BLaER1 treated with 17β-estradiol and CSF1 and Interleukin-3, amounts not matched to agents 10 nM and 100 nM (cell line): ENCODE results near the gene CAMK2D.
A peak's percentile ranks its signal among the peaks of the same experiment; 100 is the strongest.

Source experiments
- H3K27ac ChIP-seq, 11 experiments: shearing (Covaris generic); formaldehyde crosslinking; 2 replicates each; pipeline ENCODE4 v1.8.1; 2022
- H3K27me3 ChIP-seq, 11 experiments: shearing (Covaris generic); formaldehyde crosslinking; 2 replicates each; pipeline ENCODE4 v1.8.1; 2022
- H3K36me3 ChIP-seq, 11 experiments: shearing (Covaris generic); formaldehyde crosslinking; 2 replicates each; pipeline ENCODE4 v1.8.1; 2022
- H3K4me1 ChIP-seq, 10 experiments: shearing (Covaris generic); formaldehyde crosslinking; 2 replicates each; pipeline ENCODE4 v1.8.1; 2022
- H3K4me2 ChIP-seq, 11 experiments: shearing (Covaris generic); formaldehyde crosslinking; 2 replicates each; pipeline ENCODE4 v1.8.1; 2022
- H3K4me3 ChIP-seq, 10 experiments: shearing (Covaris generic); formaldehyde crosslinking; 2 replicates each; pipeline ENCODE4 v1.8.1; 2022
- H3K9ac ChIP-seq, 11 experiments: shearing (Covaris generic); formaldehyde crosslinking; 2 replicates each; pipeline ENCODE4 v1.8.1; 2022
- H3K9me3 ChIP-seq, 11 experiments: shearing (Covaris generic); formaldehyde crosslinking; replicated peaks in 1 of 11; 2 replicates each; pipeline ENCODE4 v1.8.1; 2022
- H4K20me1 ChIP-seq, 11 experiments: shearing (Covaris generic); formaldehyde crosslinking; 2 replicates each; pipeline ENCODE4 v1.8.1; 2022
- Cebpa-rat ChIP-seq, 11 experiments: shearing (Covaris generic); IDR thresholded peaks; 2 replicates each; pipeline ENCODE4 v1.8.1; 2022

The CAMK2D gene

GRCh38 chr4:113684534-113685091 is 76.9 kb downstream of the CAMK2D start:
- Histone ChIP-seq H4K20me1 (peaks cover 0 to 55% (median 0%) of the 10 kb centered on the region in 11 experiments; a peak in 5 of 22 replicates), H3K36me3 (peaks cover 18 to 51% (median 30%) of the 10 kb centered on the region in 11 experiments; a peak in 21 of 22 replicates), H3K27me3 (no peaks in the 10 kb centered on the region), H3K4me1 (peaks cover 27 to 58% (median 45%) of the 10 kb centered on the region in 10 experiments), H3K9me3 (peaks cover 16 to 22% (median 21%) of the 10 kb centered on the region in 11 experiments), H3K4me3 (no peak overlapping the region), H3K9ac (peak overlapping the region in 3 of 11 experiments; percentile 19 to 66 (median 39); a peak in 4 of 22 replicates), H3K27ac (peak overlapping the region in 9 of 11 experiments; percentile 1 to 85 (median 55); a peak in 13 of 22 replicates), H3K4me2 (peak overlapping the region; percentile 17 to 70 (median 51); a peak in 19 of 22 replicates)
- no peak for TF ChIP-seq Cebpa-rat (IDR thresholded peaks at IDR 0.05)

DNA sequence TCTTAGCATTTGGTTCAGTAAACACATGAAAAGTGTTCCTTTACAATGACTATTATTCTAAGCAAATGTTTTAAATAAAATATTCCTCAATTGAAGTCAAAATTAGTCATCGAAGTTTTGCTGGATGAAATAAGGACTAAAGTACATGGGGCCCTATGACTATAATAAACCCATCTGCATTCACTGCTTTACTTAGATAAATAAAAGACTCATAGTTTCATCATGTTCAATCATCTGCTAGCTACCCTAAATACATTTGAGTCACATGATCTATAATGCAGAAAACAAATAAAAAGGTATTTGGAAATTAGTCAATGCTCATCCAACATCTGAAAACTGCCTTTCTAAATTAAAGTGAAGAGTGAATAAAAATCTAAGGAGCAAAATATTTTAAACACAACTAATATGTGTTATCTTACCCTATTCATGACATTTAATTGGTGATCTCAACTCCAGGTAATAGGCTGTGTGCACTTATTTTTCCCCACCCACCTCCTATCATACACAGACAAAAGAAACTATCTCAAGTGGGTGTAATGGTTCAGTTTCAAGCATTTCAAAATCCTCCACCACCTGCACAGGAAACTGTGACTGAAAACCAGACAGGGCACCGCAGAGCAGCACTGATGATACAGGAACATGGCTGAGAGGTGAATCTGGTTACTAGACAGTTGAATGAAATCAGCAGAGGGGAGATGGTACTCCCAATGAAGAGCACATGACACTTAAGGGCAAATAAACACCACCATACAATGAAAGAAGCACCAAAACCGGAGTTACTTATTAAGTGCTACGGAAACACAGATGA is 78.6 kb downstream of the CAMK2D start:
- Histone ChIP-seq H3K4me2 (peak overlapping the region; percentile 17 to 70 (median 54); a peak in 21 of 22 replicates), H3K9me3 (peaks cover 16 to 22% (median 21%) of the 10 kb centered on the region in 11 experiments), H3K9ac (peak overlapping the region in 4 of 11 experiments; percentile 45 to 66 (median 52); a peak in 7 of 22 replicates), H3K4me3 (no peak overlapping the region), H3K36me3 (peaks cover 18 to 56% (median 30%) of the 10 kb centered on the region in 11 experiments; a peak in 21 of 22 replicates), H3K27me3 (no peaks in the 10 kb centered on the region), H3K27ac (peak overlapping the region in 7 of 11 experiments; percentile 28 to 85 (median 75); a peak in 14 of 22 replicates), H4K20me1 (peaks cover 0 to 44% (median 0%) of the 10 kb centered on the region in 11 experiments; a peak in 4 of 22 replicates), H3K4me1 (peaks cover 23 to 64% (median 43%) of the 10 kb centered on the region in 10 experiments)
- TF ChIP-seq Cebpa-rat (IDR thresholded peaks at IDR 0.05), result 0 out of 22 replicates have a peak, but pooled peaks of 1 of the 11 experiments have one; percentile 31

GRCh38 chr4:113678641-113679040 is 82.9 kb downstream of the CAMK2D start:
- Histone ChIP-seq H3K9ac (no peak overlapping the region), H4K20me1 (peaks cover 0 to 50% (median 0%) of the 10 kb centered on the region in 11 experiments; a peak in 6 of 22 replicates), H3K4me1 (peaks cover 33 to 76% (median 51%) of the 10 kb centered on the region in 10 experiments), H3K4me2 (peak overlapping the region in 4 of 11 experiments; percentile 4 to 24 (median 16); a peak in 2 of 22 replicates), H3K9me3 (peaks cover 16 to 22% (median 21%) of the 10 kb centered on the region in 11 experiments), H3K27ac (peak overlapping the region in 3 of 11 experiments; percentile 17 to 52 (median 29); a peak in 3 of 22 replicates), H3K27me3 (no peaks in the 10 kb centered on the region), H3K4me3 (no peak overlapping the region), H3K36me3 (peaks cover 18 to 56% (median 32%) of the 10 kb centered on the region in 11 experiments; a peak in 21 of 22 replicates)
- TF ChIP-seq Cebpa-rat (IDR thresholded peaks at IDR 0.05), result peak in 3 of 11 experiments; percentile 14 to 55 (median 29); a peak in 3 of 22 replicates

DNA sequence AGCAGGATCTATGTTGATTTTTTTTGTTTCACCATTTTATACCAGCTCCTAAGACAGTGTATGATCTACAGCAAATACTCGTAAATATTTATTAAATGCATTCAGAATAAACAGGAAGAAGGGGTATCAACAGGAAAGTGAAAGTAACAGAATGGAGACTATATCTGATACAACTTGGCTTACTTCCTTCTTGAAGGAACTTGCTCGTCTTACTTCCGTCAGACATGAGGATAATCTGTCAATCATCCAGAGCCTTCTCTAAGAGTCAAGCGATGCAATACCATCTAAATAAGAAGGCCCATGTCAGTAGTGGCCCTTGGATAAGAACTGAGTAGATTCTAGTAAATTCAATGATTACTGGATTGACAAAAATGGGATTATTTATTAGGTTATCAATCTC is 84.2 kb downstream of the CAMK2D start:
- no peak for TF ChIP-seq Cebpa-rat (IDR thresholded peaks at IDR 0.05)
- Histone ChIP-seq H4K20me1 (peaks cover 0 to 52% (median 0%) of the 10 kb centered on the region in 11 experiments; a peak in 8 of 22 replicates), H3K27ac (peak overlapping the region in 7 of 11 experiments; percentile 20 to 64 (median 43); a peak in 13 of 22 replicates), H3K9me3 (peaks cover 16 to 22% (median 21%) of the 10 kb centered on the region in 11 experiments), H3K4me2 (peak overlapping the region in 10 of 11 experiments; percentile 4 to 57 (median 26); a peak in 15 of 22 replicates), H3K4me3 (no peak overlapping the region), H3K9ac (no peak overlapping the region), H3K27me3 (no peaks in the 10 kb centered on the region), H3K36me3 (peaks cover 18 to 63% (median 32%) of the 10 kb centered on the region in 11 experiments; a peak in 21 of 22 replicates), H3K4me1 (peaks cover 30 to 74% (median 50%) of the 10 kb centered on the region in 10 experiments)

DNA sequence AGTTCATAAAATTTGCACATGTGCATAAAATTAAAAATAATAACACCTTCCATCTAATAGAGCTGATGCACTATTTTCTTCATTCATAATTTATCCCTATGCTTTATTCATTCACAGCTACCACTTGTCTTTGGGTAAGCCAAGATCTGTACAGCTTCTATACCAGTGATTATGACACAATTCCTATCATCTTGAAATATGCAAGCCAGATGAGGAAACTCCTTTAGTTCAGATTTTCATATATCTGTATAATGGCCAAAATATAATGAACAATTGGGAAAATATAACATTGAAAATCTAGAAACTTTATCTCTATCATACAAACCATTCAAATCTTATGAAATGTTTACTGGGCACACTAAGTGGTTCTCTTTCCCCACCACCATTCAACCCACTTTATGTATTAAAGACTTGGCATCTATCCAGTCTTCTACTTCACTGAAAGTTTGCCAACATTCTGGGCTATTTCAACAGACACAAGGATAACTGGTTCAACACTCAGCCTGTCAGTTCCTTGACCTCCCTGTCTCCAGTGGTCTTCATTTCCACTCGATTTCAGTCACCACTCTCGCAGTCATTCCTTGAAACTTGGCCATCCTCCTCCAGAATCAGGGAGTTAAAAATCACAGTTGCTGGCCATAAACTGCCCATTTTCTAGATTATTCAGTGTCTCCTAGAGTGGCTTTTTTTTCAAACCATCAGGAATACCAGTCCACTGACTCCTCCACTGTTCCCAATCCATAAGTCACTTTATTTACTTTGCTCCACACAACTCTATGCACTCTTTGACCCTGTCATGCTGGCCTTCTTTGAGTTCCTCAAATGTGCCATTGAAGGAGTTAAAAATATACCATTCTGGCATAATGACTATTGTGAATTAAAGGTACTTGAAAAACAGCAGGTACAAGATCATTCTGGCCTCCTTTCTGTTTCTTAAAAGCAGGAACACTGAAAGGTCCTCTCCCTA is 85.5 kb downstream of the CAMK2D start:
- H3K9me3 ChIP-seq, result peaks cover 6 to 12% (median 10%) of the 10 kb centered on the region in 11 experiments
- H3K4me3 ChIP-seq, result no peak overlapping the region
- H3K4me2 ChIP-seq, result peak overlapping the region in 6 of 11 experiments; percentile 11 to 58 (median 26); a peak in 9 of 22 replicates
- no peak overlapping the region for H3K9ac ChIP-seq
- H3K36me3 ChIP-seq, result peaks cover 9 to 60% (median 28%) of the 10 kb centered on the region in 11 experiments; a peak in 20 of 22 replicates
- no peak for TF ChIP-seq Cebpa-rat (IDR thresholded peaks at IDR 0.05)
- H3K27me3 ChIP-seq, result no peaks in the 10 kb centered on the region
- peaks cover 30 to 74% (median 50%) of the 10 kb centered on the region in 10 experiments for H3K4me1 ChIP-seq
- peak overlapping the region in 5 of 11 experiments; percentile 32 to 64 (median 49); a peak in 7 of 22 replicates for H3K27ac ChIP-seq
- peaks cover 0 to 63% (median 0%) of the 10 kb centered on the region in 11 experiments; a peak in 8 of 22 replicates for H4K20me1 ChIP-seq

DNA sequence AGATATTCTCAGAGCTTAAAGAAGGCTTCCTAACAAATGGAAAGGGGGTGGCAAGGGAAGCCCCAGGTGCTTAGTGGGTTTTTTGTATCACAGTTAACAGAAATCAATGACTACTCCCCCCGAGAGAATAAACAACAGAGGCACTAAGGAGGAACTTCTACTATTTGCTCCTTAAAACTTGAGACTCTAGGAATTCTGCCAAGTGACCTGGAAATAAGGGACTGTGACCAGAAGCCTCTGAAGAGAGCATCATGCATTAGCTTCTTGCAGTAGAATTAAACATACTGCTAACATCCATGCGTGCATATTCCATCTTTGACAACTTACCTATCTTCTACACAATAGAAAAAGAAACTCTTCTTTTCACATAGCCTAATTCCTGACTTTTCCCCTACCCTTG is 86.8 kb downstream of the CAMK2D start:
- no peaks in the 10 kb centered on the region for H3K27me3 ChIP-seq
- peak overlapping the region in 10 of 11 experiments; percentile 1 to 64 (median 47); a peak in 17 of 22 replicates for H3K4me2 ChIP-seq
- H3K4me1 ChIP-seq, result peaks cover 30 to 69% (median 50%) of the 10 kb centered on the region in 10 experiments
- H4K20me1 ChIP-seq, result peaks cover 0 to 70% (median 0%) of the 10 kb centered on the region in 11 experiments; a peak in 8 of 22 replicates
- H3K36me3 ChIP-seq, result peaks cover 3 to 59% (median 18%) of the 10 kb centered on the region in 11 experiments; a peak in 21 of 22 replicates
- no peaks in the 10 kb centered on the region; a peak in 1 of 22 replicates for H3K9me3 ChIP-seq
- H3K27ac ChIP-seq, result no peak overlapping the region
- no peak overlapping the region for H3K9ac ChIP-seq
- TF ChIP-seq Cebpa-rat (IDR thresholded peaks at IDR 0.05), result no peak
- no peak overlapping the region for H3K4me3 ChIP-seq

DNA sequence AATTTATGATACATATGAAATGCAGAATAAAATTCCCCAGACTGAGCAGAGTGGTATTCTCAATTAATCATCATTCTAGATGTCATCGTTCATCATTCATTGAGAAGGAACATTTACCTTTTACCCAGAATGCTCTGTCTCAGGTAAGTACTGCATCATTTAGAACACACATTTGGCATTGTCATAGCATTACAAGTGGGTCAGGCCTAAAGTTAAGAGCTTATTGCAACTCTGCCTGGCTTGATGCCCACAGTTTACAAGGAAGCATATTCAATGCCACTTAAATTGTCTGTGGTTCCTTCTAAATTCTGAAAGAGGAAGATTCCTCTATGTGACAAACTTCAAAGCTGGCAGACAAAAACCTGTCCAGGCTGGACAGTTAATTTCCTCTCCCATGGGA is 87.3 kb downstream of the CAMK2D start:
- H3K9me3 ChIP-seq, result no peaks in the 10 kb centered on the region; a peak in 1 of 22 replicates
- H3K27me3 ChIP-seq, result no peaks in the 10 kb centered on the region
- peaks cover 8 to 59% (median 22%) of the 10 kb centered on the region in 11 experiments; a peak in 21 of 22 replicates for H3K36me3 ChIP-seq
- H3K4me1 ChIP-seq, result peaks cover 30 to 65% (median 50%) of the 10 kb centered on the region in 10 experiments
- no peak overlapping the region for H3K27ac ChIP-seq
- H4K20me1 ChIP-seq, result peaks cover 0 to 75% (median 0%) of the 10 kb centered on the region in 11 experiments; a peak in 8 of 22 replicates
- no peak overlapping the region for H3K9ac ChIP-seq
- no peak for TF ChIP-seq Cebpa-rat (IDR thresholded peaks at IDR 0.05)
- peak overlapping the region in 10 of 11 experiments; percentile 1 to 64 (median 47); a peak in 17 of 22 replicates for H3K4me2 ChIP-seq
- H3K4me3 ChIP-seq, result no peak overlapping the region
